ENCODE data around the gene ZNF646.

DNA sequence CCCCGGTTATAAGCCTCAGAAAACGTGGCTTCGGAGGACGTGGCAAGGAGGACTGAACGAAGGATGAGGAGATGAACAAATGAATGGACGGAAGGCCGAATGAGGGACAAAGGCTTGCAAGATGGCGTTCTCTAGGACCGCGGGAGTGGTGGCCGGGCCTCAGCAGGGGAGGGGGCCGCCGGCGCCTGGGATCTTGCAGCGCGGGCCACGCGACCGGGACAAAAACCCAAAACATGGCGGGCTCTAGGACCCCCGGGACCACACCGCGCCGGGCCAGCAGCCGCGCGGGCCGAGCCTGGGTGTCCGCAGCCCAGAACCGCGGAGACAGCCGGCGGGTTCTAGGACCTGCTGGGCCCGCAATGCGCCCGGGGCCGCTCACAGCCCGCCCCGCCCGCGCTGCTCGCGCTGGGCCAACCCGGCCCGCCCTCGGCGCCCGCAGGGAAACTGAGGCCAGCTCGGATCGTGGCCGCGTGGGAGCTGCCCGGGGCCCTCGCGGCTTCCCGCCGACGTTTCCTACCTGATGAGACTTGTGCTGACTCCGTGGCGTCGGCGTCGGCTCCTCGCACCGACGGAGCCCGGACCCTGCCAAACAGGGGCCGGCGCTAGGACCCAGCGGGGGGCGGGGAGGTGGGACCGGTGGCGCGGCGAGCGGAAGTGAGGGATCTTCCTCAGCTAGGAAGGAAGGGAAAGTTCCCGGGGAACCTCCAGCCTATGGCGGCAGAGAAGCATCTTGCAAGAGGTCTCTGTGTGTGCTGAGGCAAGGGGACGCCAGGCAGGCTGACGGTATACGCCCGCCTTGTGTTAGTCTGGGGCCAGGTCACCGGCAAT lies 866 bp upstream of the ZNF646 start:
- TF ChIP-seq, protein P1, sequence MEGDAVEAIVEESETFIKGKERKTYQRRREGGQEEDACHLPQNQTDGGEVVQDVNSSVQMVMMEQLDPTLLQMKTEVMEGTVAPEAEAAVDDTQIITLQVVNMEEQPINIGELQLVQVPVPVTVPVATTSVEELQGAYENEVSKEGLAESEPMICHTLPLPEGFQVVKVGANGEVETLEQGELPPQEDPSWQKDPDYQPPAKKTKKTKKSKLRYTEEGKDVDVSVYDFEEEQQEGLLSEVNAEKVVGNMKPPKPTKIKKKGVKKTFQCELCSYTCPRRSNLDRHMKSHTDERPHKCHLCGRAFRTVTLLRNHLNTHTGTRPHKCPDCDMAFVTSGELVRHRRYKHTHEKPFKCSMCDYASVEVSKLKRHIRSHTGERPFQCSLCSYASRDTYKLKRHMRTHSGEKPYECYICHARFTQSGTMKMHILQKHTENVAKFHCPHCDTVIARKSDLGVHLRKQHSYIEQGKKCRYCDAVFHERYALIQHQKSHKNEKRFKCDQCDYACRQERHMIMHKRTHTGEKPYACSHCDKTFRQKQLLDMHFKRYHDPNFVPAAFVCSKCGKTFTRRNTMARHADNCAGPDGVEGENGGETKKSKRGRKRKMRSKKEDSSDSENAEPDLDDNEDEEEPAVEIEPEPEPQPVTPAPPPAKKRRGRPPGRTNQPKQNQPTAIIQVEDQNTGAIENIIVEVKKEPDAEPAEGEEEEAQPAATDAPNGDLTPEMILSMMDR (IDR thresholded peaks at IDR 0.05) = no peak
- TF ChIP-seq POLR2A (IDR thresholded peaks at IDR 0.05) = peak in 1 of 2 donors; percentile 15

Measured in gastroesophageal sphincter (tissue), 3 donors.